Gastroesophageal sphincter (tissue), 3 donors: ENCODE results near the gene PEMT.

Experiments
- EP300 ChIP-seq: sonication (generic); formaldehyde crosslinking; IDR thresholded peaks from one replicate; pipeline ENCODE4 v1.6.1; 2017; ENCODE audit warnings: antibody characterized with exemption, mild to moderate bottlenecking
- POLR2A ChIP-seq, 2 donors: fragments of 450-650 bp; IDR thresholded peaks; one replicate each; pipeline ENCODE4 v1.6.1; 2017; ENCODE audit warnings: antibody characterized with exemption in 2 of 2, mild to moderate bottlenecking in 2 of 2, moderate library complexity in 1 of 2
- TF ChIP-seq, protein P1 (sequence below), 4 experiments: fragments of 200-600 bp in 2 of 4; fragments of 450-650 bp in 2 of 4; sonication (generic) in 1 of 4; IDR thresholded peaks; one replicate each; pipeline ENCODE4 v1.5.1; 2017 to 2019; ENCODE audit warnings: antibody characterized with exemption in 4 of 4, mild to moderate bottlenecking in 2 of 4, moderate library complexity in 2 of 4

DNA sequence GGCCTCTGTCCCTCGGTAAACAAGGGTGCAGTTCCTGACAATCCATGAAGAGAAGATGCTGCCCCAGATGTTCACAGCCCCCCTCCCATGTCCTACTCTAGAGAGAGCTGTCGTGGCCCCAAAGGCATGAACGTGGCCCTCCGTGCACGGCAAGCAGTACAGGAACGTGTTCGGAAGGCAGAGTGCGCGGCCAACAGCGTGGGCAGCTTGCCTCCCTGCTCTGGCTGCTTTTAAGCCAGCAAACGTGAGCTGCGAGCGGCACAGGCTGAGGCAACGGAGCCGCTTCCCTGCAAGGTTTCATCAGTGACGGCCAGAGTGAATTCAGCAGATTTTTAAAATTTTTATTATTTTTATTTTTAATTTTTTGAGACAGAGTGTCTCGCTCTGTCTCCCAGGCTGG is 37.2 kb downstream of the PEMT start:
- TF ChIP-seq, protein P1, sequence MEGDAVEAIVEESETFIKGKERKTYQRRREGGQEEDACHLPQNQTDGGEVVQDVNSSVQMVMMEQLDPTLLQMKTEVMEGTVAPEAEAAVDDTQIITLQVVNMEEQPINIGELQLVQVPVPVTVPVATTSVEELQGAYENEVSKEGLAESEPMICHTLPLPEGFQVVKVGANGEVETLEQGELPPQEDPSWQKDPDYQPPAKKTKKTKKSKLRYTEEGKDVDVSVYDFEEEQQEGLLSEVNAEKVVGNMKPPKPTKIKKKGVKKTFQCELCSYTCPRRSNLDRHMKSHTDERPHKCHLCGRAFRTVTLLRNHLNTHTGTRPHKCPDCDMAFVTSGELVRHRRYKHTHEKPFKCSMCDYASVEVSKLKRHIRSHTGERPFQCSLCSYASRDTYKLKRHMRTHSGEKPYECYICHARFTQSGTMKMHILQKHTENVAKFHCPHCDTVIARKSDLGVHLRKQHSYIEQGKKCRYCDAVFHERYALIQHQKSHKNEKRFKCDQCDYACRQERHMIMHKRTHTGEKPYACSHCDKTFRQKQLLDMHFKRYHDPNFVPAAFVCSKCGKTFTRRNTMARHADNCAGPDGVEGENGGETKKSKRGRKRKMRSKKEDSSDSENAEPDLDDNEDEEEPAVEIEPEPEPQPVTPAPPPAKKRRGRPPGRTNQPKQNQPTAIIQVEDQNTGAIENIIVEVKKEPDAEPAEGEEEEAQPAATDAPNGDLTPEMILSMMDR (IDR thresholded peaks at IDR 0.05): no peak
- no peak for TF ChIP-seq POLR2A (IDR thresholded peaks at IDR 0.05)
- no peak for TF ChIP-seq EP300
